Gastroesophageal sphincter (tissue), 3 donors: ENCODE data around the gene SLC35F1.

Experiments
- POLR2AphosphoS5 ChIP-seq: sonication (generic); formaldehyde crosslinking; IDR thresholded peaks from one replicate; pipeline ENCODE4 v1.6.1; 2017; ENCODE audit warnings: antibody characterized with exemption
- TF ChIP-seq, protein P1 (sequence below), 4 experiments: fragments of 200-600 bp in 2 of 4; fragments of 450-650 bp in 2 of 4; sonication (generic) in 1 of 4; IDR thresholded peaks; one replicate each; pipeline ENCODE4 v1.5.1; 2017 to 2019; ENCODE audit warnings: antibody characterized with exemption in 4 of 4, mild to moderate bottlenecking in 2 of 4, moderate library complexity in 2 of 4

DNA sequence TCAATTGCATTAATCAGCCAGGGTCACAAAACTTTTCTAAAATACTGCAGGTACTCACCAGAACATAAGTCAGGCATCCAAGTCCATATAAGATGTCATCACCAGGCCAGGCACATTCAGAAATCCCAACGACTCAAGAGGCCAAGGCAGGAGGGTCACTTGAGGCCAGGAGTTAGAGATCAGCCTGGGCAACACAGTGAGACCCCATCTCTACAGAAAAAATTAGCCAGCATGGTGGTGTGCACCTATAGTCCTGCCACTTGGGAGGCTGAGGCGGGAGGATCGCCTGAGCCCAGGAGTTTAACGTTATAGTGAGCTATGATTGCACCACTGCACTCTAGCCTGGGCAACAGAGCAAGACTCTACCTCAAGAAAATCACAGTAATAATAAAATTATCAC is 362.6 kb downstream of the SLC35F1 start:
- TF ChIP-seq, protein P1, sequence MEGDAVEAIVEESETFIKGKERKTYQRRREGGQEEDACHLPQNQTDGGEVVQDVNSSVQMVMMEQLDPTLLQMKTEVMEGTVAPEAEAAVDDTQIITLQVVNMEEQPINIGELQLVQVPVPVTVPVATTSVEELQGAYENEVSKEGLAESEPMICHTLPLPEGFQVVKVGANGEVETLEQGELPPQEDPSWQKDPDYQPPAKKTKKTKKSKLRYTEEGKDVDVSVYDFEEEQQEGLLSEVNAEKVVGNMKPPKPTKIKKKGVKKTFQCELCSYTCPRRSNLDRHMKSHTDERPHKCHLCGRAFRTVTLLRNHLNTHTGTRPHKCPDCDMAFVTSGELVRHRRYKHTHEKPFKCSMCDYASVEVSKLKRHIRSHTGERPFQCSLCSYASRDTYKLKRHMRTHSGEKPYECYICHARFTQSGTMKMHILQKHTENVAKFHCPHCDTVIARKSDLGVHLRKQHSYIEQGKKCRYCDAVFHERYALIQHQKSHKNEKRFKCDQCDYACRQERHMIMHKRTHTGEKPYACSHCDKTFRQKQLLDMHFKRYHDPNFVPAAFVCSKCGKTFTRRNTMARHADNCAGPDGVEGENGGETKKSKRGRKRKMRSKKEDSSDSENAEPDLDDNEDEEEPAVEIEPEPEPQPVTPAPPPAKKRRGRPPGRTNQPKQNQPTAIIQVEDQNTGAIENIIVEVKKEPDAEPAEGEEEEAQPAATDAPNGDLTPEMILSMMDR (IDR thresholded peaks at IDR 0.05), result no peak
- TF ChIP-seq POLR2AphosphoS5, result no peak
